Left ventricle myocardium inferior (tissue), 1 donor: Measurements from ENCODE around the gene SSTR3. TPM values are rescaled to one million over a fixed set of nuclear protein-coding genes. Genes with fewer than 3 reads are reported as not detected.

ENCODE experiments used
- DNase-seq: peaks from one replicate; pipeline ENCODE4 v3.0.0-alpha.2; 2020
- H3K27ac ChIP-seq: fragments of 200-600 bp; replicated peaks from 2 replicates; pipeline ENCODE4 v1.8.0; 2021
- H3K27me3 ChIP-seq: fragments of 200-600 bp; 2 replicates; pipeline ENCODE4 v1.8.0; 2021; ENCODE audit warnings: low read depth
- H3K36me3 ChIP-seq: fragments of 200-600 bp; 2 replicates; pipeline ENCODE4 v1.8.0; 2021
- H3K4me1 ChIP-seq: fragments of 200-600 bp; 2 replicates; pipeline ENCODE4 v1.8.0; 2021
- H3K4me3 ChIP-seq: fragments of 200-600 bp; 2 replicates; pipeline ENCODE4 v1.8.0; 2021; ENCODE audit warnings: mild to moderate bottlenecking, moderate library complexity
- H3K9me3 ChIP-seq: fragments of 200-600 bp; replicated peaks from 2 replicates; pipeline ENCODE4 v1.8.0; 2021
- intact Hi-C: fragments of 100-400 bp; cut with micrococcal nuclease; formaldehyde crosslinking; loops from one replicate; pipeline ENCODE4 v1.11.0; 2022
- total RNA-seq: library from RNA; stranded (reverse); fragmentation: NEBNext Ultra II Directional; extraction: Animal tissue kit (Norgen Biotek cat#: 25700); gene quantifications from one replicate; pipeline ENCODE4 v1.2.1, GENCODE V29; 2021
- TF ChIP-seq, protein P1 (sequence below): fragments of 200-600 bp; IDR thresholded peaks from 2 replicates; pipeline ENCODE4 v1.8.0; 2021; ENCODE audit warnings: antibody characterized with exemption, mild to moderate bottlenecking, borderline replicate concordance
- donor health status: DM: no; HTN: yes; CAD: no; lungs with severe emphysema.

SSTR3 gene
- total RNA-seq, 1 donor from 2014 or later, result not detected

DNA sequence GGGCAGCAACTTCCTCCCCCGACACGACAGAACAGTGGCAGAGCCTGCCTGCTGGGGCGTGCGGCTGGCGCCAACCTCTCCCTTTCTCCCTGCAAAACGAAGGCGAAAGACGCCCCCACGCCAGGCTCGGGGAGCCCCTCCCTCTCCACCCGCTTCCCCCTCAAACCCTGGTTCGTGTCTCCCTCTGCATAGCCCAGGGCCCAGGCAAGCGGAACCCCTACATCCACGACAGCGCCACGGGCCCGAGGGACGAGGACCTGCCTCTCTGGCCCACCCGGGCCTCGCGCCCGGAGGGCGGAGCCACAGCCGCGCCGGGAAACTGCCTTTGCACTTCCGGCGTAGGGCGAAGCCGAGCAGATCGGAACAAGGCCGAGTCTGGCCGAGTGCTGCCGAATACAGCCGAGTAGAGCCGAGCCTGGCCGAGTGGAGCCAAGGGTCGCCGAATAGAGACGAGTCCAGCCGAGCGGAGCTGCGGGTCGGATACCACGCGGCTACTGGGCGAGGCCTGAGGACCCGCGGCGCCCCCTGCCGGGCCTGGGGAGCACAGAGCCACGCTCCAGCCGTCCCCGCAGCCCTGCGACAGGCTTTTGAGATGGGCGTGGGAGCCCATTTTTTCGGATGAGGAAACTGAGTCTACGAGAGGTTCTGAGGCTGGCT is 13.0 kb downstream of the SSTR3 start:
- intact Hi-C loops, result no loop called here
- peak overlapping the region; percentile 81 for H3K4me3 ChIP-seq
- no peaks in the 10 kb centered on the region for H3K27me3 ChIP-seq
- no peaks in the 10 kb centered on the region for H3K9me3 ChIP-seq
- H3K36me3 ChIP-seq, result no peaks in the 10 kb centered on the region
- peak; percentile 98 for DNase-seq
- TF ChIP-seq, protein P1, sequence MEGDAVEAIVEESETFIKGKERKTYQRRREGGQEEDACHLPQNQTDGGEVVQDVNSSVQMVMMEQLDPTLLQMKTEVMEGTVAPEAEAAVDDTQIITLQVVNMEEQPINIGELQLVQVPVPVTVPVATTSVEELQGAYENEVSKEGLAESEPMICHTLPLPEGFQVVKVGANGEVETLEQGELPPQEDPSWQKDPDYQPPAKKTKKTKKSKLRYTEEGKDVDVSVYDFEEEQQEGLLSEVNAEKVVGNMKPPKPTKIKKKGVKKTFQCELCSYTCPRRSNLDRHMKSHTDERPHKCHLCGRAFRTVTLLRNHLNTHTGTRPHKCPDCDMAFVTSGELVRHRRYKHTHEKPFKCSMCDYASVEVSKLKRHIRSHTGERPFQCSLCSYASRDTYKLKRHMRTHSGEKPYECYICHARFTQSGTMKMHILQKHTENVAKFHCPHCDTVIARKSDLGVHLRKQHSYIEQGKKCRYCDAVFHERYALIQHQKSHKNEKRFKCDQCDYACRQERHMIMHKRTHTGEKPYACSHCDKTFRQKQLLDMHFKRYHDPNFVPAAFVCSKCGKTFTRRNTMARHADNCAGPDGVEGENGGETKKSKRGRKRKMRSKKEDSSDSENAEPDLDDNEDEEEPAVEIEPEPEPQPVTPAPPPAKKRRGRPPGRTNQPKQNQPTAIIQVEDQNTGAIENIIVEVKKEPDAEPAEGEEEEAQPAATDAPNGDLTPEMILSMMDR, result peak; percentile 96
- H3K27ac ChIP-seq, result peak overlapping the region; percentile 98
- H3K4me1 ChIP-seq, result peaks cover 44% of the 10 kb centered on the region

DNA sequence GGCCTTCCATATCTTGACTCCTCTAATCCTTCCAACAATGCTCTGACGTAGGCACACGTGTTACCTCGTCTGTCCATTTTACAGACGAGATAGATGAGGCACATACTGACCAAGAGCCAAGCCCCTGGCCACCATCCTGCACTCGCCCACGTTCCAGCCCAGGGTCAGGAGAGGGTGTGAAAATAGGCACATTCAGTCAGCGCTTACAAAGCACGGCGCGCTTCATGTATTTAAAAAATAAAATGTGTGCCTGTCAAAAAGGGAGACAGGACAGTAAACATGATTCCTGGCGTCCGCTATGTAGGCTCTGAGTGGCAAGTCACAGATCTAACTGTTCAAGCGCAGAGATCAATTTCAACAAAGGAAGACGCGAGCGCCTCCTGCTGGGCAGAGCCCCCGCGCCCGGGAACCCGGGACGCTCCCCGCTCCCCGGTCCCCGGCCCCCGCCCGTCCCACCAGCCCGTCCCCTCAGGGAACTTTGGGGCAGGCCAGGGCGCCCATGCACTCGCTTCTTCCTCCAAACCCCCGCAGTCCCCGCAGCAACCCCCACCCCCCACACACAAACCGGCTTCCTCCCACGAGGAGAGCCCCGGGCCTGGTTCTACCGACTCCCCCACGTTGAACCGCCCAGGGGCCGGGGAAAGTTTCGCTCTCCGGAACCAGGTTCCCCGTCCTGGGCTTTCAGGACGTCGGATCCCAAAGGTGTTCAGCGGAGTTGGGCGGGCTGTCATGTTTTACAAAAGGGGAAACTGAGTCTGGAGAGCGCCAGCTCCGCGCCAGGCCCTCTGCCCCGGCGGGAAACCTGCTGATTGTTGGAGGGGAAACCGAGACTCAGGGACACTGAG is 13.8 kb downstream of the SSTR3 start:
- H3K36me3 ChIP-seq, result no peaks in the 10 kb centered on the region
- H3K27me3 ChIP-seq, result no peaks in the 10 kb centered on the region
- peaks cover 46% of the 10 kb centered on the region for H3K4me1 ChIP-seq
- peak overlapping the region; percentile 81 for H3K4me3 ChIP-seq
- TF ChIP-seq, protein P1, result peak; percentile 93
- intact Hi-C loops, result no loop called here
- H3K27ac ChIP-seq, result peak overlapping the region; percentile 98
- no peaks in the 10 kb centered on the region for H3K9me3 ChIP-seq
- DNase-seq, result peak; percentile 90

DNA sequence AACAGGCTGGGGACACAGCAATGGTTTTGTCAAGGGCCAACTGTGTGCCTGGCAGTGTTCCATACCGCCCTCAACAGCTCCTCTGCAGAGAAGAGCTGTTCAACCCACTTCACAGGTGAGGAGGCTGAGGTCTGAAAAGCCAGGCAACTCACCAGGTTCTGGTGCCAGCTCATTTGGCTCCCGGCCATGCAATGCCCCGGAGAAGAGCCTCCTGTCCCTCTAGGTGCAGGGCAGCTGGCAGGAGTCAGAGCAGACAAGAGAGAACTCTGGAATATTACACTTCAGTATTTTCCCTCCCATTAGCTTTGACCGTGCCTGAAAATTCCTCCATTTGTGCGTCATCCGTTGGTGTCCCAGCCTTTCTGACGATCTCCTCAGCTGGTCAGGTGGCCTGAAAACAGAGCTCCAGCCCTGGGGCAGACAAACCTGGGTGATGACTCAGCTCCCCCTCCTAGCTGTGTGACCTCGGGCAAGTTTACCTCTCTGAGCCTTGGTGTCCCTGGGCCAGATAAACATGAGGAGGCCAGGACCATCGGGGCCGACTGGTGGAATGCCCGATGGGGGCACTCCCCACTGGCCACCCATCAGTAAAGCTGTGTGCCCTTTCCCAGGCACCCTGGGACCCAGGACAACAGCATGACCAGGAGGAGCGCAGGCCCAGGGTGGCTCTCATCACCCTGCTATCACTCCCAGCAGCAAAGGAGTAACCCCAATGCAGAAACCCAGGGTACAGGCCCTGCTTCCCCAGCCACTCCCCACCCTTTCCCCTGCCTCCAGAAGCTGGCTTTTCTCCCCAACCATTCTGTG is 14.6 kb downstream of the SSTR3 start:
- H3K4me3 ChIP-seq, result peak overlapping the region; percentile 81
- H3K4me1 ChIP-seq, result peaks cover 54% of the 10 kb centered on the region
- no peaks in the 10 kb centered on the region for H3K27me3 ChIP-seq
- TF ChIP-seq, protein P1, result no peak
- DNase-seq, result no peak
- peak overlapping the region; percentile 98 for H3K27ac ChIP-seq
- intact Hi-C loops, result no loop called here
- H3K9me3 ChIP-seq, result no peaks in the 10 kb centered on the region
- H3K36me3 ChIP-seq, result no peaks in the 10 kb centered on the region

DNA sequence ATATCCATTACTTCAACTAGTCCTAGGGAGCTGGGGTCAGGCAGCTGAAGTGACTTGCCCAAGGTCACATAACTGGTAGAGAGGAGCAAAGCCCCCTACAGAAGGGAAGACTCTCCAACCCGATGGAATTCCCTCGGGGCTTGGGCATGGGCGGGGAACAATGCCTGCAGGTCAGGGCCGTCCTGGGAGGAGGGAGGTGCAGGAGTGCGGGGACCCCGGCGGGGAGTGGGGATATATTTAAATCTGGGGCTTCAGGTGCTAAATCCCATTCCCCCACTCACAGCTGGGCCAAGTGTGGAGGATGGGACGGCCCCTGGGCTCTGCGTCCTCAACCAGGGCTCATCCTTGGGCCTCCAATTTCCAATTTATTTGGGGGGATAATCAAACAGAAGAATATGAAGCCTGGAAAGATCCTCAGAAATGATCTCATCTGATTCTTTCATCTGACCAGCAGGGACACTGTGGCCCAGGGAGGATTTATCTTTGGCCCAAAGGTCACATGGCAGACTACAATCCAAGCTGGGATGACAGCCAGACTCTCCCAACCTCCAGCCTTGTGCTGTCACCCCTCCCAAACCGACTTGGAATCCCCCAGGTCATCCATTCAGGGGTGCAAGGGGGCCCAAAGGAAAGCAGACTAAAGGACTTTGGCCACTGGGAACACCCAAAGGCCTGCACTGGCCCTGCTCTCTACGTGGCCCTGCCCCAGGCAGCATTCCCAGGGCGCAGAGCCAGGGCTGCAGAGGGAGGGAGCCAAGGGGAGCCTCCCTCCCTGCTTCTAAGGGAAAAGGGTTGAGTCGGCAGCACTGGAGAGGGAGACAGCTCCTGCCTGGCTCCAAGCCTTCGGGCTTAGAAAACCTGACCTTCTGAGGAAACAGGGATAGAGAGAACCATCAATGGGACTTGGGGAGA is 15.5 kb downstream of the SSTR3 start:
- Histone ChIP-seq H3K36me3 (no peaks in the 10 kb centered on the region), H3K9me3 (no peaks in the 10 kb centered on the region), H3K4me3 (peak overlapping the region; percentile 20), H3K27ac (peak overlapping the region; percentile 98), H3K4me1 (peaks cover 54% of the 10 kb centered on the region), H3K27me3 (no peaks in the 10 kb centered on the region)
- intact Hi-C loops, result no loop called here
- peak; percentile 90 for DNase-seq
- TF ChIP-seq, protein P1, result peak; percentile 54
